Smooth muscle cell of the umbilical artery (primary cell): ENCODE data around the gene ZWINT. TPM values are rescaled to one million over a fixed set of nuclear protein-coding genes. Genes with fewer than 3 reads are reported as not detected.

Source experiments
- total RNA-seq: library from RNA; depleted of rRNA; stranded (reverse); fragments of >200 nt; gene quantifications from 2 replicates; pipeline ENCODE4 v1.2.3, GENCODE V29; 2014

ZWINT gene, protein sequence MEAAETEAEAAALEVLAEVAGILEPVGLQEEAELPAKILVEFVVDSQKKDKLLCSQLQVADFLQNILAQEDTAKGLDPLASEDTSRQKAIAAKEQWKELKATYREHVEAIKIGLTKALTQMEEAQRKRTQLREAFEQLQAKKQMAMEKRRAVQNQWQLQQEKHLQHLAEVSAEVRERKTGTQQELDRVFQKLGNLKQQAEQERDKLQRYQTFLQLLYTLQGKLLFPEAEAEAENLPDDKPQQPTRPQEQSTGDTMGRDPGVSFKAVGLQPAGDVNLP
- 3.6 and 18.5 TPM in 2 replicates for total RNA-seq

DNA sequence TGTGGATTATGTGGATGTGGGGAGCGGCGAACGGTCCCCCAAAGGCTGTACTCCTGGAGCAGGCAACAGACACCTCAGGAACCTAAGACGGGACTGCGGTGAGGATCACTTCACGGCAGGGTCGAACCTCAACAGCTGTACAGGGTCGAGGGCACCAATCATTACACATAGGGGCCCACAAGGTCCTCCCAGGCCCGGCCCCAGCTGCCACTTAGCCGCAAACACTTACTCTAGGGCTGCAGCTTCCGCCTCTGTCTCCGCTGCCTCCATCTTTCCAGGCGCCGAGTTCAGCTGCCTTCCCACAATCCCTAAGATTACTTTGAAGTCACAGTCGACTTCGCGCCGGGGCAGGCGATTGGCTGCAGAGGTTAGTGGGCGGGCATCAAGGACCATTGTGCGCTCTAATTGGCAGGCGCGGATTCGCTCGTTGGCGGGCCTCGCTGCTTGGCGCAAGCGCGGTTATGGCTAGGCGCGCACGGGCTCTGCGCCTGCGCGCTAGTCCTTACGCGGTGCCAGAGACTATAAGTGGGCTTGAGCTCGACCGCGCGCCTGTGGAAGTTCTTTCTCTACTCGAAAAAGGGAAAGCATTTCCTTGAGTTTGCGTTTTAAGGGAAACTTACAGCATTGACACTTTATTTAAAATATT, at the start of gene ZWINT:
ZWINT (minus strand) TSS at position 293 of the 646 bp plus-strand sequence; CDS start at position 270, 23 bp downstream.

